Neuronal stem cell (in vitro differentiated cells): Measurements from ENCODE around the gene BCL2L11.

Source experiments
- DNase-seq: peaks from one replicate; pipeline ENCODE4 v3.0.0-alpha.2; 2013; ENCODE audit warnings: low spot score
- H2AFZ ChIP-seq: one replicate; pipeline ENCODE4 v1.6.1; 2013; ENCODE audit warnings: mild to moderate bottlenecking, low read length, inconsistent platforms
- H2AK5ac ChIP-seq: 2 replicates; pipeline ENCODE4 v1.6.1; 2013; ENCODE audit warnings: low read depth, mild to moderate bottlenecking, inconsistent platforms, low read length, moderate library complexity, mixed read lengths
- H2BK120ac ChIP-seq: 2 replicates; pipeline ENCODE4 v1.6.1; 2013; ENCODE audit warnings: low read depth, mild to moderate bottlenecking, inconsistent platforms, low read length, moderate library complexity, mixed read lengths
- H2BK12ac ChIP-seq: one replicate; pipeline ENCODE4 v1.6.1; 2013; ENCODE audit warnings: low read length, inconsistent platforms
- H2BK15ac ChIP-seq: 2 replicates; pipeline ENCODE4 v1.6.1; 2013; ENCODE audit warnings: mild to moderate bottlenecking, low read length, inconsistent platforms, mixed read lengths
- H2BK5ac ChIP-seq: one replicate; pipeline ENCODE4 v1.6.1; 2013; ENCODE audit warnings: inconsistent platforms, mild to moderate bottlenecking, low read length, moderate library complexity
- H3K14ac ChIP-seq: one replicate; pipeline ENCODE4 v1.6.1; 2013; ENCODE audit warnings: low read length, inconsistent platforms
- H3K18ac ChIP-seq: 2 replicates; pipeline ENCODE4 v1.6.1; 2013; ENCODE audit warnings: low read length, inconsistent platforms
- H3K23ac ChIP-seq: 2 replicates; pipeline ENCODE4 v1.6.1; 2013; ENCODE audit warnings: low read depth, mild to moderate bottlenecking, mixed read lengths, low read length, inconsistent platforms; ENCODE audit not compliant: poor library complexity
- H3K27ac ChIP-seq: replicated peaks from 3 replicates; pipeline ENCODE4 v1.5.1; 2013; ENCODE audit warnings: low read length, inconsistent platforms
- H3K27me3 ChIP-seq, 3 experiments: 2 replicates each; pipeline ENCODE4 v1.6.1; 2013; ENCODE audit warnings: low read length in 3 of 3, mild to moderate bottlenecking in 2 of 3, inconsistent platforms in 1 of 3, low read depth in 1 of 3, mixed read lengths in 1 of 3, moderate library complexity in 1 of 3; ENCODE audit not compliant: control insufficient read depth in 3 of 3, insufficient read depth in 3 of 3
- H3K36me3 ChIP-seq, 2 donors: replicated peaks in 1 of 2; 2 replicates each; pipeline ENCODE4 v1.6.1; 2013; ENCODE audit warnings: low read length in 2 of 2; ENCODE audit not compliant: control insufficient read depth in 2 of 2, insufficient read depth in 2 of 2
- H3K4ac ChIP-seq: 2 replicates; pipeline ENCODE4 v1.6.1; 2013; ENCODE audit warnings: inconsistent platforms, mild to moderate bottlenecking, low read length, moderate library complexity
- H3K4me1 ChIP-seq, 2 donors: 1 replicate in 1 of 2; 2 replicates in 1 of 2; pipeline ENCODE4 v1.6.1; 2013; ENCODE audit warnings: low read length in 2 of 2, low read depth in 1 of 2; ENCODE audit not compliant: control insufficient read depth in 2 of 2, insufficient read depth in 1 of 2
- H3K4me2 ChIP-seq: one replicate; pipeline ENCODE4 v1.6.1; 2013; ENCODE audit warnings: mild to moderate bottlenecking, low read length, inconsistent platforms; ENCODE audit not compliant: insufficient read depth, poor library complexity, severe bottlenecking
- H3K4me3 ChIP-seq, 2 donors: 2 replicates each; pipeline ENCODE4 v1.5.1; 2013; ENCODE audit warnings: low read length in 2 of 2, mild to moderate bottlenecking in 2 of 2, inconsistent platforms in 1 of 2, moderate library complexity in 1 of 2
- H3K79me1 ChIP-seq: one replicate; pipeline ENCODE4 v1.6.1; 2013; ENCODE audit warnings: low read depth, mild to moderate bottlenecking, inconsistent platforms, low read length, moderate library complexity
- H3K9ac ChIP-seq: one replicate; pipeline ENCODE4 v1.6.1; 2013; ENCODE audit warnings: mild to moderate bottlenecking, low read depth, low read length, inconsistent platforms; ENCODE audit not compliant: poor library complexity
- H3K9me3 ChIP-seq, 2 donors: replicated peaks in 1 of 2; 2 replicates each; pipeline versions ENCODE3 to v1.6.1; 2013; ENCODE audit warnings: low read length in 2 of 2, mild to moderate bottlenecking in 2 of 2, inconsistent platforms in 1 of 2, low read depth in 1 of 2, mixed read lengths in 1 of 2, moderate library complexity in 1 of 2; ENCODE audit not compliant: control insufficient read depth in 2 of 2, insufficient read depth in 1 of 2
- H4K8ac ChIP-seq: one replicate; pipeline ENCODE4 v1.6.1; 2013; ENCODE audit warnings: low read depth, mild to moderate bottlenecking, inconsistent platforms, low read length, moderate library complexity
- H4K91ac ChIP-seq: one replicate; pipeline ENCODE4 v1.6.1; 2013; ENCODE audit warnings: low read length, low read depth, mild to moderate bottlenecking, inconsistent platforms; ENCODE audit not compliant: poor library complexity
- WGBS, 2 donors: extraction: QIAGEN DNeasy Blood & Tissue Kit; methylation state at CpG; one replicate each; pipeline ENCODE4 v1.1.7; 2013; ENCODE audit warnings: missing lambda C conversion rate in 2 of 2, mixed read lengths in 1 of 2; ENCODE audit not compliant: insufficient read length in 2 of 2, insufficient replicate concordance in 1 of 2; ENCODE audit errors: extremely low coverage in 2 of 2; 5-methylcytosine and 5-hydroxymethylcytosine counted together

The BCL2L11 gene

GRCh38 chr2:111148925-111149324 is 28.2 kb downstream of the BCL2L11 start:
- no peak overlapping the region for H2BK15ac ChIP-seq
- no peak overlapping the region for H2AFZ ChIP-seq
- H2BK120ac ChIP-seq: no peak overlapping the region
- no peak overlapping the region for H2BK12ac ChIP-seq
- no peaks in the 10 kb centered on the region for H3K9me3 ChIP-seq
- no peak overlapping the region for H3K9ac ChIP-seq
- peaks cover 0 to 10% of the 10 kb centered on the region in 2 donors for H3K4me1 ChIP-seq
- H3K27ac ChIP-seq: no peak overlapping the region
- no peak overlapping the region for H4K91ac ChIP-seq
- H3K14ac ChIP-seq: no peak overlapping the region
- no peak overlapping the region for H2BK5ac ChIP-seq
- H3K79me1 ChIP-seq: peaks cover 8% of the 10 kb centered on the region
- no peak overlapping the region for H4K8ac ChIP-seq
- H2AK5ac ChIP-seq: no peak overlapping the region
- WGBS, 2 donors: no CpG with 5 or more reads among the region's 8 CpGs
- H3K36me3 ChIP-seq: peaks cover 19 to 98% of the 10 kb centered on the region in 2 donors
- no peaks in the 10 kb centered on the region for H3K27me3 ChIP-seq
- H3K4ac ChIP-seq: no peak overlapping the region
- H3K23ac ChIP-seq: no peak overlapping the region
- DNase-seq: no peak
- H3K4me2 ChIP-seq: no peak overlapping the region
- no peak overlapping the region for H3K18ac ChIP-seq
- H3K4me3 ChIP-seq: no peak overlapping the region

- H3K18ac ChIP-seq: no peak overlapping the region
- no peak overlapping the region for H2BK15ac ChIP-seq
- H2AFZ ChIP-seq: no peak overlapping the region
- no peak overlapping the region for H2BK12ac ChIP-seq
- H3K14ac ChIP-seq: no peak overlapping the region
- no peak for DNase-seq
- WGBS, 2 donors: no CpG with 5 or more reads among the region's 7 CpGs
- H3K4ac ChIP-seq: no peak overlapping the region
- H3K36me3 ChIP-seq: peaks cover 19 to 98% of the 10 kb centered on the region in 2 donors
- H3K27ac ChIP-seq: no peak overlapping the region
- H3K23ac ChIP-seq: no peak overlapping the region
- no peak overlapping the region for H4K8ac ChIP-seq
- no peak overlapping the region for H3K9ac ChIP-seq
- H3K4me2 ChIP-seq: no peak overlapping the region
- H4K91ac ChIP-seq: no peak overlapping the region
- no peaks in the 10 kb centered on the region for H3K9me3 ChIP-seq
- H3K4me3 ChIP-seq: no peak overlapping the region
- no peak overlapping the region for H2BK5ac ChIP-seq
- no peak overlapping the region for H2AK5ac ChIP-seq
- H3K79me1 ChIP-seq: peaks cover 8% of the 10 kb centered on the region
- peaks cover 0 to 10% of the 10 kb centered on the region in 2 donors for H3K4me1 ChIP-seq
- H2BK120ac ChIP-seq: no peak overlapping the region
- H3K27me3 ChIP-seq: no peaks in the 10 kb centered on the region
Observed at GRCh38 chr2:111149882-111150455, 29.3 kb downstream of the BCL2L11 start.

- Histone ChIP-seq H3K36me3 (peaks cover 37 to 100% of the 10 kb centered on the region in 2 donors), H3K79me1 (peaks cover 18% of the 10 kb centered on the region), H3K4me3 (no peak overlapping the region), H2BK12ac (no peak overlapping the region), H3K14ac (no peak overlapping the region), H2AK5ac (no peak overlapping the region), H3K9me3 (no peaks in the 10 kb centered on the region), H3K4me2 (no peak overlapping the region), H2AFZ (no peak overlapping the region), H3K9ac (no peak overlapping the region), H3K18ac (no peak overlapping the region), H4K91ac (no peak overlapping the region), H4K8ac (no peak overlapping the region), H3K23ac (no peak overlapping the region), H3K4ac (no peak overlapping the region), H3K27ac (no peak overlapping the region), H2BK15ac (no peak overlapping the region), H2BK5ac (no peak overlapping the region), H3K4me1 (peaks cover 12 to 18% of the 10 kb centered on the region in 2 donors), H2BK120ac (no peak overlapping the region), H3K27me3 (no peaks in the 10 kb centered on the region)
- DNase-seq: no peak
- WGBS, 2 donors: no CpG with 5 or more reads among the region's 6 CpGs
Observed at GRCh38 chr2:111154758-111155157, 34.0 kb downstream of the BCL2L11 start.

GRCh38 chr2:111155610-111156009 is 34.9 kb downstream of the BCL2L11 start:
- WGBS, 2 donors: no CpG with 5 or more reads among the region's 1 CpG
- Histone ChIP-seq H2BK120ac (no peak overlapping the region), H3K4me1 (peaks cover 12 to 18% of the 10 kb centered on the region in 2 donors), H3K4me2 (no peak overlapping the region), H2BK15ac (no peak overlapping the region), H3K27ac (no peak overlapping the region), H3K4me3 (no peak overlapping the region), H3K27me3 (no peaks in the 10 kb centered on the region), H4K91ac (no peak overlapping the region), H2BK5ac (no peak overlapping the region), H3K14ac (no peak overlapping the region), H3K79me1 (peaks cover 21% of the 10 kb centered on the region), H2BK12ac (no peak overlapping the region), H3K9me3 (no peaks in the 10 kb centered on the region), H3K23ac (no peak overlapping the region), H4K8ac (no peak overlapping the region), H3K4ac (no peak overlapping the region), H2AFZ (no peak overlapping the region), H3K36me3 (peaks cover 37 to 100% of the 10 kb centered on the region in 2 donors), H3K9ac (no peak overlapping the region), H3K18ac (no peak overlapping the region), H2AK5ac (no peak overlapping the region)
- DNase-seq: no peak
